D341Med (cell line): ENCODE data around the gene RNF7.
"Not testable (repeated sequence)": the region's sequence is repeated elsewhere in the genome, so short reads cannot be mapped to it uniquely, and the experiment has no call there.

Source experiments
- DNase-seq: peaks from one replicate; pipeline ENCODE4 v3.0.0; 2012; ENCODE audit warnings: low spot score

RNF7 gene

DNA sequence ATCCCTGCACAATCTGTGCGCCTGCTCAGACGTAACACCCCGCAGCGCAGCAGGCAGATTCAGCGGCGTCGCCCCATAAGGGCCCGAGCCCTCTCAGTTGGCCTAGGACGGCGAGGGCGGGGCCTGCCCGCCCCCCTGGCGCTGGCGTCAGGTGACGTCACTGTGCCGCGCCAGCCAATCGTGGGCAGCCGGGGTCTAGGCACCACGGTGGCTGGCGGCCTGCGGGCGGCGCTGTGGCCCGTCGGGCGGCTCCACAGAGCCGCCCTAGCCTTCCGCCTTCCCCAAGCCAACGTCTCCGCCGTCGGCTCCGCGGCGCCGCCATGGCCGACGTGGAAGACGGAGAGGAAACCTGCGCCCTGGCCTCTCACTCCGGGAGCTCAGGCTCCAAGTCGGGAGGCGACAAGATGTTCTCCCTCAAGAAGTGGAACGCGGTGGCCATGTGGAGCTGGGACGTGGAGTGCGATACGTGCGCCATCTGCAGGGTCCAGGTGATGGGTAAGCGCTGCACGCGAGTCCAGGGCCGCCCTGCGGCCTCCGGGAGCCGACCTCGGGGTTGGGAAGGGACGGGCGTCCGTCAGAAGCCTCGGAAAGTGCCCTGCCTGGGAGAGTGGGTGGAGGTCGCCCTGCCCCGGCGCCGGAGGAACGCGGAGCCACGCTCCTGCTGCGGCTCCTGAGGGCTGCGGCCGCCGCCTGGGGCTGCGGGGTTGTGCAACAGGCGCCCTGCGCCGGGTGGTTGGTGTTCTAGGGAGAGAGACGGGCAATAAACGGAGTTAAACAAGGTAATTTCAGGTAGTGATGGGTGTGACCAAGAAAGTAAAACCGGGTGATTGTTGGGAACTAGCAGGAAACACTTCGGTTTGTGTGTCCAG is at the start of gene RNF7:
TSS of gene RNF7 (plus strand) at position 277 of the 869 bp plus-strand sequence. CDS start at position 321, 44 bp downstream.
- peak; percentile 99 for DNase-seq

DNA sequence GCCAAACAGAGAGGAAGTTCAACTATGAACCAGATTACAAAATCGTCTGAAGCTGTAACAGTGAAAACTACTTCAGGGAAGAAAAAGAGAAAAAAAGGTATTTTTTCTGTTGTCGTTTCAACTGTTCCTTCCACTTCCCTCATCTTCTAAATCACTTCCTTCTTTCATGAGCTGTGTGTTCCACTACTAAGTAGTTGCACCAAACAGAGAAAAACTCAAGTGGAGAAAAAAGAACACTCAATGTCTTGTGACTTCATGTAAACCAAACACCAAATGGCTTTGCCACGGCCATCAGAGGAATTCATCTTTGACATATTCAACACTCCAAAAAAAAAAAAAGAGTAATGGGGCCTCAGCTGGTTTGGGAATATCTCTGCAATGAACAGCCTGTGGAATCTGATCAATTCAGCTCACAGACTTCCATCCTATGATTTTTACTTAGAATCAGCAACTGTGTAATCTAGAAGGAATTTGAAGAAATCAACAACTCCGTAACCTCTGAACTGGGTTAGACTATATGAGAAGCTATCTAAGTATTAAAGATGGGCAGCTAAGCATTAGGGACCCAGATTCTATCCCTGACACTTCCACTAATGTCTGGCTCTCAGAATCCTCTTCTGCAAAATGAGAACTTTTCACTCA is 47.5 kb upstream of the RNF7 start:
- DNase-seq: no peak

- not testable (repeated sequence) for DNase-seq
Measured at GRCh38 chr3:141691471-141691870, 46.6 kb upstream of the RNF7 start.

GRCh38 chr3:141692973-141693372 is 45.1 kb upstream of the RNF7 start:
- not testable (repeated sequence) for DNase-seq

- DNase-seq: no peak
Measured at GRCh38 chr3:141699324-141699723, 38.8 kb upstream of the RNF7 start.

DNA sequence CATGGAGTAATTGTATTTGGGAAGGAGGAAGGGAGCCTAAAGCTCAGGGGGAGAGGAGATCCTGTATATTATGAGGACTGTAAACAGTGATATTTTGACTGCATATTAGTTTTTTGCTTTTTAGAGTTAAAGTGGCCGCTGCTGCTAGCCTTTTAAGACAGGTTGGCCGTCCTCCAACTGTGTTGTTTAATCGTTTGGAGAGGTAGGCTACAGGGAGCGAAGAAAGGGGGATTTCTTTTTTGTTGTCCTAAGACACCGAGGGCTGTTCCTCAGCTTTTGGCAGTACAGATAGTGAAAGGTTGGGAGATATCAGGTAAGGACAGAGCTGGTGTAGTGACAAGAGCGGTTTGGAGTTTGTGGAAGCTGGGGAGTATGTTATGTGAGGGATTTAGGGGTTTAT is 38.2 kb upstream of the RNF7 start:
- no peak for DNase-seq

DNA sequence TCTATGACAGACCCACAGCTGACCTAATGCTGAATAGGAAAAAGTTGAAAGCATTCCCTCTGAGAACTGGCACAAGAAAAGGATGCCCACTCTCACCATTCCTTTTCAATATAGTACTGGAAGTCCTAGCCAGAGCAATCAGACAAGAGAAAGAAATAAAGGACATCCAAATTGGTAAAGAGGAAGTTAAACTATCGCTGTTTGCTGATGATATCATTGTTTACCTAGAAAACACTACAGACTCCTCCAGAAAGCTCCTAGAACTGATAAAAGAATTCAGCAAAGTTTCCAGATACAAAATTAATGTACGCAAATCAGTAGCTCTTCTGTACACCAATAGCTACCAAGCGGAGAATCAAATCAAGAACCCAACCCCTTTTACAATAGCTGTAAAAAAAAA is 34.7 kb upstream of the RNF7 start:
- not testable (repeated sequence) for DNase-seq

DNA sequence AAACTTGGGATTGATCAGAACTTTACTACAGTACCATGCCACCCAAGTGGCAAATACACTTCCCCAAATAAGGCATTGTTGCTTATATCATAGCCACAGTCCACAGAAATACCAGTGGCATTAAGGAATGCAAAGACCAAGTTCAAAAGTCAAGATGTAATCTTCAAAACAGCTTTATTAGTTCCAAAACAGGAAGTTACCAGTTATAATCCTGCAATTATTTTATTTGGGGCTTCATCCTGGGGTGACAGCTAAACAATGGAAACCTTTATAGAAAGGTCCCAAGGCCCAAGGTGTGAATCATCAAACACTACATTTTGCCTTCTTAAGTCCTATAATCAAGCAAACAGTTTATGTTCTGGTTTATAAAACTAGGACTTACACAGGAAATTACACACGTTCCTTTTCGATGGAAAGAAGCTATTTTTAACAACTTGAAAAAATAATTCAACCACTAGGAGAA is 30.3 kb upstream of the RNF7 start:
- no peak for DNase-seq

- DNase-seq: no peak
Measured at GRCh38 chr3:141708367-141708766, 29.7 kb upstream of the RNF7 start.

- no peak for DNase-seq
Measured at GRCh38 chr3:141709126-141709770, 28.9 kb upstream of the RNF7 start.

DNA sequence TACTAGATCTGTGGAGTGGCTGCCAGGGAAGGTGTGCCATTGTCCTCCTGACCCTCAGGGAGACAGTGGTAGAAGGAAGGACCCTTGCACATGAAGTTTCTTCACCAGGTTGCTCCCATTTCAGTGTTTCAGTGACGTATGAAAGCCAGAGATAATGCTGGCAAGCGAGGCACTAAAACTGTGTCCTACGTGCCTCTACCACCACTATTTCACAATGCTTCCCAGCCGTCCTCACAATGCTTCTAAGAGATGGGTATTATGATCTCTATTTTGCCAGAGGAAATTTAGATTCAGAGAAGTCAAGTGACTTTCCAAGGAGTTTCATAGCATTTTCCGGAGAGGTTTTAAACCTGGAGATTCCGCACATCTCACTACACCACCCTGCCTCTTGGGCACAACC is 28.0 kb upstream of the RNF7 start:
- no peak for DNase-seq

DNA sequence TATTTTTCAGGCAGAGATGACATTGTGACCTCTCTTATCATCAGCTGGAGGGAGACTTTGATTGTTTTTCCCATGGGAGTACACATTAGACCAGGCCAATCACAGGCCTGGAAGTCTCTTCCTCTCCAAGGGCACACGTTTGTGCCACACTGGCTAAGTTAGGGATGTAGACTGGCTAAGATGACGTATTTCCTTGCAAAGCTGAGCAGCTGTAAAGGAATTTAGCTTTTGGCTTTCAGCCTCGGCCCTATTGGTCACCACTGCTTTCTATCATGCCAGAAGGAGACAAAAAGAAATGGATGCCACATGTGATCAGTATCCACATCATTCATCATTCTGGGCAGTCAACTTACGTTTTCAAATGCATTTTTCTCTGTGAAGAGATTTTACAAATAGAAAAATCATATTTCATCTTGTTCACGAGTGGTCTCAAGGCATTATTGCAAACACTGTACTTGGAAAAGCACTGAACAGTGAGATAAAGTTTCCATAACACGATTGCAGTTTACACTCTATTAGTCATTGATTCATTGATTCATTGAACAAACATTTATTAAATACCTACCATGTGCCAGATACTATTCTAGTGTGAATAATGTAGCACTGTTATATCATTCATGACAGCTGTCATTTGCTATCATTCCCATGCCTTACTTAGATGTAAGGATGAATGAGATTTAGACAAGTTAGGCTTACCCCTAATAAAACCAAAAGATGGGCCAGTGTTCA is 27.0 kb upstream of the RNF7 start:
- DNase-seq: no peak

- no peak for DNase-seq
Measured at GRCh38 chr3:141714671-141715070, 23.4 kb upstream of the RNF7 start.

- no peak for DNase-seq
Measured at GRCh38 chr3:141722081-141722480, 16.0 kb upstream of the RNF7 start.

GRCh38 chr3:141722648-141723047 is 15.4 kb upstream of the RNF7 start:
- no peak for DNase-seq

GRCh38 chr3:141723255-141723654 is 14.8 kb upstream of the RNF7 start:
- no peak for DNase-seq

DNA sequence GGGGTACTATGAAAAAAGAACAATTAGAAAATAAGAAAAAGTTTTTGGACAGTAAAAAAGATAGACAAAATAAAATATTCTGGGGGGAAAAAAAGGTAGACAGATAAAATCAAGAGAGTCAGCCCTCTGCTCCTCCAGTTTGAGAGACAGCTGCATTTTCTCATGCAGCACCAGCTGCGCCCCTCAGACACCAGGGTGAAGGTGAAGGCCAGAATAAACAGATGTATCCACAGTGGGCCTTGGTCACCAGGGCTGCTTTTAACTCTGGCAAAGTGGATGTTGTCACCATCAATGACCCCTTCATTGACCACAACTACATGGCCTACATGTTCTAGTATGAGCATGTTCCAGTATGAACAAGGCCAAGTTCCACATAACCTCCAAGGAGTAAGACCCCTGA is 13.9 kb upstream of the RNF7 start:
- DNase-seq: no peak

- no peak for DNase-seq
Measured at GRCh38 chr3:141725036-141725435, 13.1 kb upstream of the RNF7 start.

GRCh38 chr3:141726483-141726882 is 11.6 kb upstream of the RNF7 start:
- DNase-seq: no peak

DNA sequence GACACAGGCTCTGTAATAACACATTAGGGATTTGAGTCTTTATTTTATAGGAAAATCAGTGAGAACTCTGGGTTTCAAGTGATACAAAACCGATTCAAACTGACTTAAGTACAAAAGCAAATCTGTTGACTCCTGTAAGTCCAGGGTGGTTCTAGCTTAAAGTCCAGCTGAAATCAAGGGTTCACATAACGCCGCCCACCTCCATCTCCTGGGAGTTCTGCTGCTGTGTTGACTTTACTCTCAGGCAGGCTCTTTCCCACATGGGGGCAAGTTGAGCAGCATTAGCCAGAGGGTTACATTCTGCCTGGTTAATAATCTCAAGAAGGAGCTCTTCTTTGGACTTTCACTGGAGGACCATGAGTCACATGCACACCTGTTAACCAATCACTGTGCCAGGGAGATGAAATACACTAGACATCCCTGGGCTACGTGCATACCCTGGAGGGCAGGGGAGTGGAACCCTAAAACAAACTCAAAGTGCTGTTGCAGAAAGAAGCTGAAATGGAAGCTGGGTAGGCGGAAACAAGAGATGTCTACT is 9.7 kb upstream of the RNF7 start:
- no peak for DNase-seq

GRCh38 chr3:141729240-141729639 is 8.9 kb upstream of the RNF7 start:
- no peak for DNase-seq

DNA sequence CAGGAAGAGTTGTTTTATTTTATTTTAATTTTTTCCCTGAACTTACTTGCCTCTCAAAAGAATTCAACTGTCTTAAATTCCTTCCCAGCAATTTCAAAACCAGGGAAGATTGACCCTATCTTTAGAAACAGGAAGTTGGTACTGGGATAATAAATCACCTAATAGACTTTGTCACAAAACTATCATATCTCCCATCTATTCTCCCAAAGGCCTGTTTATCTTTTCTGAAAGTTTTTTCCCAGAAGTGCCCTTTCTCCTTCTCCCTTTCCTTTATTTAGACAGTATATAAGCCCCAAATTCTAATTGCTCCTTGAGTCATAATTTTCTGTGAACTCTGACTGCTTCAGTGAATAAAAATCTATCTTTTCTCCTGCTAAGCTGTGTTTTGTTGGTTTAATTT is 2.9 kb upstream of the RNF7 start:
- DNase-seq: no peak
